ENCODE results near the gene LARGE2. TPM values are rescaled to one million over a fixed set of nuclear protein-coding genes. Genes with fewer than 3 reads are reported as not detected.

Gene LARGE2
- total and polyA plus RNA-seq, 2 of the 13 experiments (the other 11 are each of a cell fraction or from before 2014, with no cell fraction given) = 8.5 to 21.6 TPM

- BruUV-seq (replicated peaks) = no TSS peak
- no peaks in the 10 kb centered on the region for H3K9me3 ChIP-seq (ENCODE audit: low read length)
- WGBS (ENCODE audit: low lambda C conversion rate) = 80% methylated on average over 3 of the region's 6 CpGs
Observed at GRCh38 chr11:45920531-45921477, 1.7 kb upstream of the LARGE2 start.

More at GRCh38 chr11:45920531-45921477, 1.7 kb upstream of the LARGE2 start:
- no peak for FAIRE-seq
- Histone ChIP-seq H3K36me3 (replicated peaks in 1 of 2; ENCODE audit: control insufficient read depth in 1 of 2, insufficient read depth in 2 of 2, low read length in 2 of 2) (no peaks in the 10 kb centered on the region; a peak in 1 of 5 replicates), H3K4me3 (replicated peaks in 1 of 3; ENCODE audit: insufficient read depth in 1 of 3, low read depth in 2 of 3, low read length in 3 of 3) (peak overlapping the region in 1 of 3 experiments; percentile 76; a peak in 2 of 6 replicates), H2AFZ (ENCODE audit: low read length) (no peak overlapping the region), H3K9ac (ENCODE audit: insufficient read depth, low read depth, low read length) (peak overlapping the region; percentile 56; the same call in 1 of the 2 replicates), H3K4me2 (ENCODE audit: low read depth, low read length) (peak overlapping the region; percentile 91), H4K20me1 (ENCODE audit: insufficient read depth, low read length) (no peaks in the 10 kb centered on the region), H3K79me2 (ENCODE audit: insufficient read depth, low read length) (peaks cover 12% of the 10 kb centered on the region), H3K27ac (ENCODE audit: extremely low read length, insufficient read depth, low read length) (no peak overlapping the region), H3K4me1 (ENCODE audit: insufficient read depth, low read length) (peaks cover 41% of the 10 kb centered on the region), H3K27me3 (ENCODE audit: control insufficient read depth in 1 of 2, insufficient read depth in 2 of 2, low read length in 2 of 2) (peaks cover 0 to 1% of the 10 kb centered on the region in 2 experiments; a peak in 1 of 5 replicates)
- ChIA-PET CTCF (ENCODE audit: low intra/inter-chr PET ratio, low total read pairs) (no interaction called here), POLR2A (no interaction called here)
- in situ Hi-C loops (cut with HindIII; ENCODE audit: extremely low pct_ligation_motif_present, low pct_unique_long_range_greater_than_20kb) (no loop called here), intact Hi-C loops (cut with micrococcal nuclease; ENCODE audit: unreplicated experiment) (loop anchor here (5.0 kb wide), 1 partner anchor 74 kb away; the partner anchor contains the start of gene CRY2)
- DNase-seq (ENCODE audit: low spot score) = no peak
- no peak for ATAC-seq
- TF ChIP-seq JARID2 (CRISPR knock-in tag; IDR thresholded peaks at IDR 0.05; ENCODE audit: insufficient replicate concordance) (no peak), MYNN (CRISPR knock-in tag; IDR thresholded peaks at IDR 0.05; ENCODE audit: low read depth) (no peak), HNRNPL (IDR thresholded peaks at IDR 0.05; ENCODE audit: low read depth, low read length) (no peak), TEAD3 (CRISPR knock-in tag; optimal IDR thresholded peaks at IDR 0.05; ENCODE audit: borderline replicate concordance) (no peak), PBX2 (CRISPR knock-in tag; IDR thresholded peaks at IDR 0.05) (no peak), ZNF672 (CRISPR knock-in tag; IDR thresholded peaks at IDR 0.05) (no peak), ZNF260 (CRISPR knock-in tag; IDR thresholded peaks at IDR 0.05; ENCODE audit: borderline replicate concordance, low read depth) (no peak), PCBP2 (optimal IDR thresholded peaks at IDR 0.05; ENCODE audit: low read depth, low read length, poor library complexity, severe bottlenecking) (no peak), U2AF2 (IDR thresholded peaks at IDR 0.05; ENCODE audit: low read depth, low read length) (no peak), TRIM24 (CRISPR knock-in tag; IDR thresholded peaks at IDR 0.05) (no peak), KDM1A (CRISPR knock-in tag; IDR thresholded peaks at IDR 0.05) (no peak), ZNF768 (CRISPR knock-in tag; IDR thresholded peaks at IDR 0.05) (0 out of 2 replicates have a peak, but pooled peaks have one; percentile 0), HOXA7 (CRISPR knock-in tag; IDR thresholded peaks at IDR 0.05) (no peak), FOXP1 (IDR thresholded peaks at IDR 0.05) (no peak), FOXP1 (CRISPR knock-in tag; IDR thresholded peaks at IDR 0.05) (no peak), FOXA1 (IDR thresholded peaks at IDR 0.05) (no peak), FOXA1 (CRISPR knock-in tag; IDR thresholded peaks at IDR 0.05) (no peak), ZNF770 (CRISPR knock-in tag; IDR thresholded peaks at IDR 0.05) (peak; percentile 96)

Measured in HepG2 (cell line).